GM10266 (cell line): ENCODE measurements around the gene TSC22D2.

Experiments used
- DNase-seq: peaks from one replicate; pipeline ENCODE4 v3.0.0; 2012; ENCODE audit errors: extremely low spot score
- CTCF ChIP-seq: IDR thresholded peaks from 2 replicates; pipeline ENCODE4 v1.5.1; 2012; ENCODE audit warnings: mild to moderate bottlenecking, low read depth; ENCODE audit not compliant: control insufficient read depth, insufficient read depth; ENCODE audit errors: missing control alignments

The TSC22D2 gene

GRCh38 chr3:150423761-150424160 lies 15.7 kb downstream of the TSC22D2 start:
- no peak for TF ChIP-seq CTCF
- DNase-seq, result no peak

- no peak for DNase-seq
- no peak for TF ChIP-seq CTCF
Measured at GRCh38 chr3:150426292-150426691, 18.2 kb downstream of the TSC22D2 start.

- DNase-seq, result no peak
- no peak for TF ChIP-seq CTCF
Measured at GRCh38 chr3:150428562-150428961, 20.5 kb downstream of the TSC22D2 start.

- no peak for DNase-seq
- no peak for TF ChIP-seq CTCF
Measured at GRCh38 chr3:150429767-150430671, 21.9 kb downstream of the TSC22D2 start.

- no peak for DNase-seq
- no peak for TF ChIP-seq CTCF
Measured at GRCh38 chr3:150433347-150433746, 25.2 kb downstream of the TSC22D2 start.

- DNase-seq, result no peak
- TF ChIP-seq CTCF, result no peak
Measured at GRCh38 chr3:150434234-150434633, 26.1 kb downstream of the TSC22D2 start.

- TF ChIP-seq CTCF, result no peak
- DNase-seq, result no peak
Measured at GRCh38 chr3:150436161-150436560, 28.1 kb downstream of the TSC22D2 start.
